ENCODE measurements around the gene SP2. TPM values are rescaled to one million over a fixed set of nuclear protein-coding genes. Genes with fewer than 3 reads are reported as not detected.
A peak's percentile ranks its signal among the peaks of the same experiment; 100 is the strongest.

SP2 gene
- total and polyA plus RNA-seq, 2 of the 8 experiments (the other 6 are each of a cell fraction or from before 2014, with no cell fraction given) = 5.6 to 13.8 TPM

DNA sequence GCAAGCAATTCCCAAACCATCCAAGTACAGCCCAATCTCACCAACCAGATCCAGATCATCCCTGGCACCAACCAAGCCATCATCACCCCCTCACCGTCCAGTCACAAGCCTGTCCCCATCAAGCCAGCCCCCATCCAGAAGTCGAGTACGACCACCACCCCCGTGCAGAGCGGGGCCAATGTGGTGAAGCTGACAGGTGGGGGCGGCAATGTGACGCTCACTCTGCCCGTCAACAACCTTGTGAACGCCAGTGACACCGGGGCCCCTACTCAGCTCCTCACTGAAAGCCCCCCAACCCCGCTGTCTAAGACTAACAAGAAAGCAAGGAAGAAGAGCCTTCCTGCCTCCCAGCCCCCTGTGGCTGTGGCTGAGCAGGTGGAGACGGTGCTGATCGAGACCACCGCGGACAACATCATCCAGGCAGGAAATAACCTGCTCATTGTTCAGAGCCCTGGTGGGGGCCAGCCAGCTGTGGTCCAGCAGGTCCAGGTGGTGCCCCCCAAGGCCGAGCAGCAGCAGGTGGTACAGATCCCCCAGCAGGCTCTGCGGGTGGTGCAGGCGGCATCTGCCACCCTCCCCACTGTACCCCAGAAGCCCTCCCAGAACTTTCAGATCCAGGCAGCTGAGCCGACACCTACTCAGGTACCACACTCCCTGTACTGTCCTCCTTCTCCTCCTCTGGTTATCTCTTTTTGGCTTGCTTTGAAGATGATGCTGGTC is 20.6 kb downstream of the SP2 start:
- H4K20me1 ChIP-seq (replicated peaks in 1 of 2; ENCODE audit: control insufficient read depth in 1 of 2, insufficient read depth in 2 of 2, low read length in 2 of 2) = no peaks in the 10 kb centered on the region
- no peak overlapping the region for H3K27ac ChIP-seq (ENCODE audit: low read depth, low read length)
- H3K79me1 ChIP-seq (ENCODE audit: low read depth, low read length) = no peaks in the 10 kb centered on the region
- ChIA-PET CTCF (ENCODE audit: partially characterized antibody) (interaction anchor here (0.6 to 1.3 kb wide), 6 partner anchors 9 to 67 kb away, joined by 3 read pairs; no protein-coding TSS in a partner anchor), POLR2A (ENCODE audit: partially characterized antibody) (interaction anchor here (0.9 to 1.3 kb wide), 4 partner anchors 21 to 71 kb away, joined by 3 to 5 read pairs (median 4); partner anchors contain the start of genes CDK5RAP3 and PNPO)
- H3K27me3 ChIP-seq (replicated peaks in 1 of 4; ENCODE audit: control insufficient read depth in 3 of 4, extremely low read depth in 1 of 4, insufficient read depth in 3 of 4, low read length in 3 of 4) = no peaks in the 10 kb centered on the region
- WGBS, 2 experiments (ENCODE audit: extremely low coverage in 1 of 2, insufficient coverage in 1 of 2, insufficient read length in 1 of 2, insufficient replicate concordance in 2 of 2, low coverage in 1 of 2, low lambda C conversion rate in 2 of 2, missing lambda C conversion rate in 1 of 2) = 91% methylated on average over 15 of the region's 19 CpGs; no CpG with 5 or more reads in 1 of the 2 experiments
- no peak overlapping the region for H2BK120ac ChIP-seq (replicated peaks; ENCODE audit: low read depth, low read length)
- H4K8ac ChIP-seq (ENCODE audit: extremely low read depth, insufficient read depth, low read length) = no peak overlapping the region
- no peak overlapping the region for H3K56ac ChIP-seq (replicated peaks; ENCODE audit: insufficient read length, low read depth, low read length)
- H3K18ac ChIP-seq (ENCODE audit: extremely low read depth, low read length) = no peak overlapping the region
- H2BK15ac ChIP-seq (ENCODE audit: low read length) = no peak overlapping the region
- TF ChIP-seq ATF3 (IDR thresholded peaks at IDR 0.05; ENCODE audit: insufficient read depth, low read depth, low read length) = no peak
- no peak for TF ChIP-seq CTBP2 (IDR thresholded peaks at IDR 0.05; ENCODE audit: borderline replicate concordance, insufficient read depth, insufficient read length, low read length)
- TF ChIP-seq, protein P1, sequence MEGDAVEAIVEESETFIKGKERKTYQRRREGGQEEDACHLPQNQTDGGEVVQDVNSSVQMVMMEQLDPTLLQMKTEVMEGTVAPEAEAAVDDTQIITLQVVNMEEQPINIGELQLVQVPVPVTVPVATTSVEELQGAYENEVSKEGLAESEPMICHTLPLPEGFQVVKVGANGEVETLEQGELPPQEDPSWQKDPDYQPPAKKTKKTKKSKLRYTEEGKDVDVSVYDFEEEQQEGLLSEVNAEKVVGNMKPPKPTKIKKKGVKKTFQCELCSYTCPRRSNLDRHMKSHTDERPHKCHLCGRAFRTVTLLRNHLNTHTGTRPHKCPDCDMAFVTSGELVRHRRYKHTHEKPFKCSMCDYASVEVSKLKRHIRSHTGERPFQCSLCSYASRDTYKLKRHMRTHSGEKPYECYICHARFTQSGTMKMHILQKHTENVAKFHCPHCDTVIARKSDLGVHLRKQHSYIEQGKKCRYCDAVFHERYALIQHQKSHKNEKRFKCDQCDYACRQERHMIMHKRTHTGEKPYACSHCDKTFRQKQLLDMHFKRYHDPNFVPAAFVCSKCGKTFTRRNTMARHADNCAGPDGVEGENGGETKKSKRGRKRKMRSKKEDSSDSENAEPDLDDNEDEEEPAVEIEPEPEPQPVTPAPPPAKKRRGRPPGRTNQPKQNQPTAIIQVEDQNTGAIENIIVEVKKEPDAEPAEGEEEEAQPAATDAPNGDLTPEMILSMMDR (IDR thresholded peaks at IDR 0.05; ENCODE audit: control extremely low read depth in 1 of 3, insufficient read depth in 1 of 3, low read depth in 1 of 3, low read length in 3 of 3) = peak in 1 of 3 experiments; percentile 6; a peak in 1 of 4 replicates
- TF ChIP-seq SUZ12 (IDR thresholded peaks at IDR 0.05; ENCODE audit: low read length) = no peak
- DNase-seq (ENCODE audit: low read depth in 1 of 2, low spot score in 2 of 2) (no peak), FAIRE-seq (no peak)
- no peaks in the 10 kb centered on the region; a peak in 2 of 8 replicates for H3K36me3 ChIP-seq (ENCODE audit: control insufficient read depth in 2 of 4, insufficient read depth in 4 of 4, low read length in 3 of 4)
- no peak overlapping the region for H3K4me2 ChIP-seq (ENCODE audit: insufficient read depth in 1 of 2, low read depth in 2 of 2, low read length in 2 of 2)
- H4K91ac ChIP-seq (replicated peaks; ENCODE audit: insufficient read length, low read length) = no peak overlapping the region
- no peaks in the 10 kb centered on the region for H3K79me2 ChIP-seq (ENCODE audit: control insufficient read depth in 1 of 2, insufficient read depth in 2 of 2, low read length in 2 of 2)
- no peaks in the 10 kb centered on the region for H3K4me1 ChIP-seq (replicated peaks in 1 of 4; ENCODE audit: control insufficient read depth in 3 of 4, insufficient read depth in 4 of 4, low read length in 3 of 4)
- H3K23ac ChIP-seq (ENCODE audit: insufficient read length) = no peak overlapping the region
- no peak overlapping the region for H2BK5ac ChIP-seq (ENCODE audit: low read depth, low read length)
- no peak overlapping the region for H2AK5ac ChIP-seq (ENCODE audit: low read depth, low read length)
- H2BK20ac ChIP-seq (ENCODE audit: low read length) = no peak overlapping the region
- no peak overlapping the region for H3K4me3 ChIP-seq (ENCODE audit: extremely low read depth in 1 of 4, insufficient read depth in 2 of 4, low read depth in 3 of 4, low read length in 4 of 4)
- H3K14ac ChIP-seq (ENCODE audit: insufficient read length) = no peak overlapping the region
- no peak overlapping the region for H2AFZ ChIP-seq (ENCODE audit: low read length)
- H3K9ac ChIP-seq (replicated peaks in 1 of 4; ENCODE audit: extremely low read depth in 1 of 4, low read depth in 3 of 4, low read length in 3 of 4) = no peak overlapping the region
- H4K5ac ChIP-seq (ENCODE audit: insufficient read length, low read depth, low read length) = no peak overlapping the region
- no peaks in the 10 kb centered on the region for H3K9me3 ChIP-seq (ENCODE audit: insufficient read depth in 2 of 2, low read depth in 1 of 2, low read length in 1 of 2)
- no peak overlapping the region for H2BK12ac ChIP-seq (ENCODE audit: low read depth, low read length)
- no peaks in the 10 kb centered on the region for H3K23me2 ChIP-seq (ENCODE audit: low read depth, low read length)
- no peak overlapping the region for H3K4ac ChIP-seq (replicated peaks; ENCODE audit: insufficient read length, low read depth, low read length)
